GM18873 (cell line): ENCODE measurements around the gene CD53.

Source experiments
- ATAC-seq: cut with Tn5 transposase; IDR thresholded peaks from one replicate; pipeline ENCODE4 v1.9.1; 2021; ENCODE audit warnings: mild to moderate bottlenecking, moderate library complexity, moderate number of reproducible peaks; ENCODE audit not compliant: unreplicated experiment, low FRiP score

The CD53 gene

GRCh38 chr1:110875216-110875731 lies 2.3 kb downstream of the CD53 start:
- peak; percentile 39 for ATAC-seq

GRCh38 chr1:110876748-110877341 lies 3.9 kb downstream of the CD53 start:
- no peak for ATAC-seq

GRCh38 chr1:110877364-110877763 lies 4.4 kb downstream of the CD53 start:
- no peak for ATAC-seq

GRCh38 chr1:110877776-110878175 lies 4.8 kb downstream of the CD53 start:
- ATAC-seq: no peak

- ATAC-seq: no peak
Observed at GRCh38 chr1:110878591-110878990, 5.6 kb downstream of the CD53 start.

GRCh38 chr1:110878993-110879392 lies 6.0 kb downstream of the CD53 start:
- ATAC-seq: no peak

GRCh38 chr1:110879758-110880606 lies 7.0 kb downstream of the CD53 start:
- peak; percentile 47 for ATAC-seq

GRCh38 chr1:110880708-110881374 lies 7.9 kb downstream of the CD53 start:
- ATAC-seq: no peak

- ATAC-seq: no peak
Observed at GRCh38 chr1:110888049-110888448, 15.1 kb downstream of the CD53 start.

- ATAC-seq: no peak
Observed at GRCh38 chr1:110888641-110889040, 15.7 kb downstream of the CD53 start.

GRCh38 chr1:110890474-110891196 lies 17.7 kb downstream of the CD53 start:
- ATAC-seq: no peak

GRCh38 chr1:110893908-110894490 lies 21.1 kb downstream of the CD53 start:
- ATAC-seq: no peak

GRCh38 chr1:110896090-110896489 lies 23.1 kb downstream of the CD53 start:
- ATAC-seq: no peak

- no peak for ATAC-seq
Observed at GRCh38 chr1:110897681-110898080, 24.7 kb downstream of the CD53 start.

GRCh38 chr1:110898734-110899457 lies 25.9 kb downstream of the CD53 start:
- no peak for ATAC-seq

- ATAC-seq: no peak
Observed at GRCh38 chr1:110899458-110899843, 26.5 kb downstream of the CD53 start.

GRCh38 chr1:110902820-110903463 lies 30.0 kb downstream of the CD53 start:
- ATAC-seq: no peak

GRCh38 chr1:110903853-110904500 lies 31.0 kb downstream of the CD53 start:
- no peak for ATAC-seq

GRCh38 chr1:110912784-110913183 lies 39.8 kb downstream of the CD53 start:
- ATAC-seq: no peak
